ENCODE data around the gene ACOXL.

The ACOXL gene

GRCh38 chr2:110980339-110981062 lies 248.1 kb downstream of the ACOXL start:
- no peak for DNase-seq

DNA sequence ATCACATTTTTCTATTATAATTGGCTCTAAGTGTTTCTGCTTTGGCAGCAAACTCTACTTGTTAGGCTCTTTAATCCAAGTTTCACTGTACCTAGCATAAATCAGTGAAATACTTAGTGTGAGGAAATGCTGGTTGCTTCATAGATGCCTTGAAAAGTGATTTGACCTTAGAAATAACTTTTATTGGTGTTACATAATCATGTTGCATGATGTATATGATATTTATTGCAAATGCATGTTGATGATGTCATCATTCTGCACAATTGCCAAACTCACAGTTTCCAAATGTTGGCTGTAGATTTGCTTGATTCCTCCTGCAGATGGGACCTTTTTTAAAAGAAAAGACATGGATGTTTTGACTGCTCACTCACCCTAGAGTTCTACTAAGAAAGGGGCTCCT lies 250.8 kb downstream of the ACOXL start:
- DNase-seq = no peak

DNA sequence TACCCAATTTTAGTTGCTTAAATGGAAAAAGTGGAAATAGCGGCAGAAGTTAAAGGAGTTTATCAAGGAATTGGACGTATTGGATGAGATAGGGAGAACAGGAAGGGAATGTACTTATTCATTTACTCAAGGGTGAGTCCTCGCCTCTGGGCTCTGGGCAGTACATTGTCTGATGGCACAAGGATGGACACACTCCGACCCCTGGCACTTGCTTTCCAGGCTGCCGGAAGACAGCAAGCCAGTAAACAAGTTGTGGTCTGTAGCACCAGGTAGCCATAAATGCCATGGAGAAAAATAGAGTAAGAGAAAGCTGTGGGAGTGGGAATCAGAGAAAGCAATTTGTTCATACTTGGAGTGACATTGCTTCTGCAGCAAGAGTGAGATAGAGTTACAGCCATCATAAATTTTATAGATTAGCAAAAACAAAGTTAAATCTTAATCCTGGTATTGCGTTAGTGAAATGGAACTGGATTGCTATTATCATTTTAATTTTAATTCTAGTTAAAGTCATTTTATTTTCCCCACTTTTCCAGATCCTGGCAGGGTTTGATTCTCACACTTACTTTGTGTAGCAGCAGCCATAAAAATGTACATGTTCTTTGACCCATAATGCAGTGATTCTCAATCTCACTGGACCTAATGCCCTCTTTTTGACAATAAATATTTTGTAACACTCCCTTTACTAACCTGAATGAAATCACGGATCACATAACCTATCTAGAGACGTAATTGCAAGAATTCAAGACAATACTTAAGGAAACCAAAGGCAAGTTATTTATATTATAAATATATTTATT lies 252.5 kb downstream of the ACOXL start:
- no peak for DNase-seq

DNA sequence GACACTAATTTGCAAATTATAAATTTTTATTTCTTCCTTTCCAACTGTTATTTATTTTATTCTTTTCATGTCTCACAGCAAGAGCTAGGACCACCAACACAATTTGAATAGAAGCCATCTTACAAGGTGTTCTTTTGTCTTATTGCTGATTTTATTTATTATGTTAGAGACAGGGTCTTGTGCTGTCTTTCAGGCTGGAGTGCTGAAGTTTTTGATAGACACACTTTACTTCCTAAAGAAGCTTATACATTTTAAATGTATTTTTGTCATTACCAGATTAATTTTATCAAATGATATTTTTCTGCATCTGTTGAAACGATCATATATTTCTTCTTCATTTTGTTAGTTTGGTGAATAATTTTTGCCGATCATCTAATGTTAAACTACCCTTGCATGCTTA lies 258.1 kb downstream of the ACOXL start:
- DNase-seq = no peak

GRCh38 chr2:110991911-110992310 lies 259.5 kb downstream of the ACOXL start:
- DNase-seq = no peak

DNA sequence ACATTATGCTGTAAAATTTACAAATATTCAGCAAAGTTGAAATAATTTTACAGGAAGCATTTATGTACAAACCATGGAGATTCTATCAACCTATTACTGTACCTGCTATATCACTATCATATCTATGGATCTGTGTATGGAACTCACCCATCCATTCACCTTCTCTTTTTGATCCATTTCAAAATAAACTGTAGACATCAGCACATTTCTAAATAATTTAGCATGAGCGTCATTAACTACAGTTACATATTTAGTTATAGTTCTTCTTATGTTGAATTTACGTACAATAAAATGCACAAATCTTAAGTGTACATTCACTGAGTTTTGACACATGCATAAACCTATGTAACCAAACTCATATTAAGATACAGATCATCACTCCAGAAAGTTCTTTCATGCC lies 260.5 kb downstream of the ACOXL start:
- no peak for DNase-seq

- DNase-seq = no peak
These were observed 261.3 kb downstream of the ACOXL start for GRCh38 chr2:110993557-110994231.

- DNase-seq = no peak
These were observed 262.0 kb downstream of the ACOXL start for GRCh38 chr2:110994250-110994961.

DNA sequence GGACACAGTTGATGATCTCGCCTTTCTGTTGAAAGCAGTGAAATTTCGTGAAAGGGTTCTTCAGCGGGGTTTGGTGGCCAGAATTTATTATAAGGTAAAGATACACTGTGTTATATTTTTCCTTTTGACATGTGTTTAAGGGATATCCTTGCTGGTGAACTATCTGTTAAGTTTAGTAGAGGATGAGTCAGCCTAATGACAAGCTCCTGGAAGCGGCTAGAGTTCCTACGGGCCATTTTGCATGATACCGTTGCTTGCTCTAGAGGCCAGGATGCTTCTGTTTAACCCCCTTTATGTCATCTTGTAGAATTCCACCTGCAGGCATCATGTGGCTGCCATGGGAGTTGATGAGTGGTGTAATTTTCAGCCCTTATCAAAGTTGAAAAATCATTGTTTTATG lies 263.5 kb downstream of the ACOXL start:
- no peak for DNase-seq

- DNase-seq = no peak
These were observed 265.1 kb downstream of the ACOXL start for GRCh38 chr2:110997331-110998045.

DNA sequence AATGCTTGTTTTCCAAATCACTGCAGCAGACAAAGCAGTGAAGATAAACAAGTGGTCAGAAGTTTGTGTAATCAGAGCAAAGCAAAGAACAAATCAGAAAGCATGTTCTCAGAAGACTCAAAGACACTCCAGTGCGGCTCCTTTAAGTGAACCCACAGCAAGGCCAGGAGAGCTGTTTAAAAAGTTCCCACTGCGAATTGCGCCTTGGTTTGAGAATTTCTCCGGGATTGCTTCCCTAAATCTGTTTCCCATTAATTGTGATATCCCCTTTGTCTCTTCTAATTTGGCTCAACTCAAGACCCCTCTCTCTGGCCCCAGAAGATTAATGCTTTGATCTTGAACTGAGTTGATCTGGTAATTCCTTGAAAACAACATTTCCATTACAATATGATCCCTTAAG lies 265.9 kb downstream of the ACOXL start:
- no peak for DNase-seq

- DNase-seq = no peak
These were observed 267.3 kb downstream of the ACOXL start for GRCh38 chr2:110999626-111000025.

- DNase-seq = no peak
These were observed 272.9 kb downstream of the ACOXL start for GRCh38 chr2:111005307-111005706.

DNA sequence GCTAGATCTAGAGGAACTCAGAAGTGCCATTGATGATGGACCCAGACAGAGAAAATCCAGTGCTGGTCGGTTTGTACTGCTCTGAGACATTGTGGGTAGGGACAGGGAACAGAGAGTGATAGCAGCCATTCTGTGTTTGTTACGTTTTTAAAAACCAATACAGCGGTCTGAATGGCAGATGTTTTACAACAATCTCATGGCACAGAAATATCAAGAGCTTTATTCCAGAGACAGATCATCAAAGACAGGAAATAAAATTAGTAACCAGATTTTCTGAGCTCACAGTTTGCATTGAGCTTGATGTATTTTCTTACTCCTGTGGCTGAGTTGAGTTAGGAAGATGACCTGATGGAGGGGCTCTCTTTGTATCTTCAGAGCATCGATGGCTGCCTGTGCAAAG lies 273.4 kb downstream of the ACOXL start:
- no peak for DNase-seq

- DNase-seq = no peak
These were observed 275.6 kb downstream of the ACOXL start for GRCh38 chr2:111007757-111008688.

DNA sequence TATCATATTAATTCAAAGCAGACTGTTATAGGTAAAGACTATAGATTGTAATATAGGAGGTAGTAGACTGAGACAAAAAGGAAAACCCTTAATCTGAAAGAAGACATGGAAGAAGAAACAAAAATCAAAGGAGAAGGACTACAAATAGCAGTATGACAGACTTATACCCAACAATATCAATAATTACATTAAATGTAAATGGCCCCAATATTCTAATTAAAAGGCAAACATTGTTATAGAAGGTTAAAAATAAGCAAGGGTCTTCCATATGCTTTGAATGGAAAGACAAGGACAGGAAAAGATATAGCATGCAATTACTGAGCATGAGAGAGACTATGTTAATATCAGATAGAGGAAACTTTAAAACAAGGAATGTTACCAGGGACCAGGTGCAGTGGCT lies 278.8 kb downstream of the ACOXL start:
- DNase-seq = no peak

DNA sequence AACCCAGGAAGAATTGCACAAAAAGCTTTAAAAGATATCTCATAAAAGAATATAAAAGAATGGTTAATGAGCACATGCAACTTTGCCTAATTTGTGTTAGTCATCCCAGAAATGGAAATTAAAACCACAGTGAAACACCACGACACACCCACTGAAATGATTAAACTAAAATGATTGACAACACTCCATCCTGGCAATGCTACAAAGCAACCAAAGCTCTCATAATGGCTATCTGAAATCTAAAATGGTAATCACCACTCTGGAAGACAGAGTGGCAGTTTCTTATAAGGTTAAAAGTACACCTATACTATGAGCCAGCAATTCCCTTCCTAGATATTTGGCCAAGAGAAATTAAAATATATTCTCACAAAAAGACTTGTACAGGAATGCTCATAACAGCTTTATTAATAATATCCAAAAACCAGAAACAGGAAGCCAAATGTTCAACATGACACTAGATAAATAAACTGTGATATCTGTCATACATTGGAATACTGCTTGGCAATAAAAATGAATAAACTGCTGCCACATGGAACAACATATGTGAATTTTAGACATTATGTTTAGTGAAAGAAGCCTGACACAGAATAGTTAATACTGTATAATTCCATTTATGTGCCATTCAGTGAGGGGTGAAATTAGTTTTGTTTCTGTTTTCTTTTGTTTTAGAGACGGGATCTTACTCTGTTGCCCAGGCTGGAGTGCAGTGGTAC lies 283.1 kb downstream of the ACOXL start:
- no peak for DNase-seq

DNA sequence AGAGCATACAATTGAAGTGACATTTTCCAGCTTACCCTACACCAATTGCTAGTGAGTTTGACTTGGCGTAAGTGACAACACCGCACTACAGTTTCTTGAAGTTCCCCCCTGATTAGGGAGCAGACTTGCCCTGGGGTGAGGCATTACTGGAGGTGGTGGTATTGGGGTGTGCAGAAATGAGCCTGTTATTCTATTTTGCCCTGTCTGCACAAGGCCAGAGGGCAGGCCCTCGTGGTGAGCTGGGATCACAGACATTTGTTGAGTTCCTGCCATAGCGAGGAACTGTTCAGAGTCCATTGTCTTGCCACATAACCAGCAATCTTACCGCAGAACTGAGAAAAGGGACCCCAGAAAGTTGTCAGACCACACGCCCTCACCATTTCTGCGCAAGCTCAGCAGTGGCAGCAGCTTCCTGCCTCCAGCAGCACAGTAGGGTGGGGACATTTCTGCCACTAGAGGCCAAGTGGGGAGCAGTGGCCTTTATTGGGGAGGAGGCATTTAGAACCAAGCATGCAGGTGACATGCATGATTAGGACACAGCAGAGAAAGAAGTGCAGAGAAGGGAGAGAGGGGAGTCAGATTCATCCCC lies 284.8 kb downstream of the ACOXL start:
- DNase-seq = no peak

DNA sequence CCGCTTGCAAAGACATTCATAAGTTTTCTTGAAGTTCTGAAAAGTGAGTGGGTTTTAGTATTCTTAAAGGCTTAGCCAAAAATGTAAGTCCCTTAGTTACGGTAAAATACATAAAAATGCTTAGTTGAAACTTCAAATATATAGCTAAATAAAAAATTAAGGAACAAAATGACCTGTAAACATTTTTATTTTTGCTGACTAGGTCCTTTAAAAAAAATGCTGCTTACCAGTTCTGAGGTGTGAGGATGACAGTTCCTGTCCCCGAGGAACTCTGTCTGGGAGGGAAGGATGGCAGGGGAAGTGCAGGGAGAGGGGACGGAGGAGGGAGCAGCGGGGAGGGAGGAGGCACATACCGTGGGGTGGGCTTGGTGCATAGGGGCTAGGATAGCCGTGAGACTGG lies 285.5 kb downstream of the ACOXL start:
- DNase-seq = no peak

- DNase-seq = no peak
These were observed 287.0 kb downstream of the ACOXL start for GRCh38 chr2:111019381-111019780.

Measured in cortex of kidney (tissue), 1 donor.